Measurements from ENCODE around the gene PSMG3. TPM values are rescaled to one million over a fixed set of nuclear protein-coding genes. Genes with fewer than 3 reads are reported as not detected.

The PSMG3 gene
- total RNA-seq, 4 donors from 2014 or later, result 13.5 to 39.7 (median 31.5) TPM

- TF ChIP-seq CTCF (IDR thresholded peaks at IDR 0.05; ENCODE audit: low read depth), result no peak
Measured at GRCh38 chr7:1549357-1550004, 20.4 kb downstream of the PSMG3 start.

GRCh38 chr7:1548944-1549343, 20.9 kb downstream of the PSMG3 start:
- no peak for TF ChIP-seq CTCF (IDR thresholded peaks at IDR 0.05; ENCODE audit: low read depth)

- TF ChIP-seq CTCF (IDR thresholded peaks at IDR 0.05; ENCODE audit: low read depth), result no peak
Measured at GRCh38 chr7:1548438-1548831, 21.4 kb downstream of the PSMG3 start.

- TF ChIP-seq CTCF (IDR thresholded peaks at IDR 0.05; ENCODE audit: low read depth), result no peak
Measured at GRCh38 chr7:1547777-1548437, 21.9 kb downstream of the PSMG3 start.

- TF ChIP-seq CTCF (IDR thresholded peaks at IDR 0.05; ENCODE audit: low read depth), result no peak
Measured at GRCh38 chr7:1546909-1547776, 22.7 kb downstream of the PSMG3 start.

GRCh38 chr7:1546274-1546908, 23.4 kb downstream of the PSMG3 start:
- TF ChIP-seq CTCF (IDR thresholded peaks at IDR 0.05; ENCODE audit: low read depth), result no peak

Data from subcutaneous adipose tissue (tissue), 4 donors.